Large intestine (tissue), 3 donors: ENCODE results near the gene PTPN14. TPM values are rescaled to one million over a fixed set of nuclear protein-coding genes. Genes with fewer than 3 reads are reported as not detected.
A peak's percentile ranks its signal among the peaks of the same experiment; 100 is the strongest.

Source experiments
- DNase-seq, 2 donors: peaks; one replicate each; pipeline versions ENCODE4 v3.0.0 to v3.0.0-alpha.2; 2013
- H3K27ac ChIP-seq: one replicate; pipeline ENCODE4 v1.5.1; 2013; ENCODE audit warnings: low read length
- H3K27me3 ChIP-seq: 2 replicates; pipeline ENCODE4 v1.6.1; 2013; ENCODE audit warnings: low read length; ENCODE audit not compliant: control insufficient read depth, insufficient read depth
- H3K36me3 ChIP-seq: 2 replicates; pipeline ENCODE4 v1.6.1; 2013; ENCODE audit warnings: low read length; ENCODE audit not compliant: control insufficient read depth, insufficient read depth
- H3K4me1 ChIP-seq: one replicate; pipeline ENCODE4 v1.6.1; 2013; ENCODE audit warnings: low read length; ENCODE audit not compliant: control insufficient read depth, insufficient read depth
- H3K4me3 ChIP-seq: one replicate; pipeline ENCODE4 v1.5.1; 2013; ENCODE audit warnings: low read length
- H3K9me3 ChIP-seq: one replicate; pipeline ENCODE4 v1.6.1; 2013; ENCODE audit warnings: mild to moderate bottlenecking, low read depth, low read length, moderate library complexity; ENCODE audit not compliant: control insufficient read depth
- WGBS: methylation state at CpG from one replicate; pipeline ENCODE4 v1.1.5; 2013; ENCODE audit warnings: low lambda C conversion rate; ENCODE audit not compliant: insufficient coverage; 5-methylcytosine and 5-hydroxymethylcytosine counted together
- polyA plus RNA-seq: library from polyadenylated mRNA; unstranded; fragments of 120-200 nt; gene quantifications from one replicate; pipeline ENCODE4 v1.2.1, GENCODE V29; 2013

PTPN14 gene
- polyA plus RNA-seq, 1 donor: 10.2 TPM

- 70% methylated on average over 2 of the region's 3 CpGs for WGBS
- Histone ChIP-seq H3K36me3 (no peaks in the 10 kb centered on the region), H3K4me3 (no peak overlapping the region), H3K27me3 (no peaks in the 10 kb centered on the region), H3K4me1 (no peaks in the 10 kb centered on the region), H3K27ac (no peak overlapping the region), H3K9me3 (no peaks in the 10 kb centered on the region)
- no peak for DNase-seq
These were observed 96.6 kb downstream of the PTPN14 start for GRCh38 chr1:214454569-214455396.

GRCh38 chr1:214453109-214453722, 98.2 kb downstream of the PTPN14 start:
- DNase-seq: no peak
- WGBS: no CpG with 5 or more reads among the region's 3 CpGs
- Histone ChIP-seq H3K9me3 (no peaks in the 10 kb centered on the region), H3K36me3 (no peaks in the 10 kb centered on the region), H3K4me1 (no peaks in the 10 kb centered on the region), H3K27ac (no peak overlapping the region), H3K4me3 (no peak overlapping the region), H3K27me3 (no peaks in the 10 kb centered on the region)

- no peaks in the 10 kb centered on the region for H3K27me3 ChIP-seq
- no peak overlapping the region for H3K4me3 ChIP-seq
- peaks cover 3% of the 10 kb centered on the region for H3K4me1 ChIP-seq
- no peak for DNase-seq
- no peaks in the 10 kb centered on the region for H3K36me3 ChIP-seq
- H3K9me3 ChIP-seq: no peaks in the 10 kb centered on the region
- no peak overlapping the region for H3K27ac ChIP-seq
- WGBS: 100% methylated on average over 1 of the region's 10 CpGs
These were observed 99.1 kb downstream of the PTPN14 start for GRCh38 chr1:214452152-214452784.

- no peaks in the 10 kb centered on the region for H3K36me3 ChIP-seq
- no peak overlapping the region for H3K27ac ChIP-seq
- H3K9me3 ChIP-seq: no peaks in the 10 kb centered on the region
- DNase-seq: no peak
- no CpG with 5 or more reads among the region's 4 CpGs for WGBS
- H3K4me3 ChIP-seq: no peak overlapping the region
- H3K4me1 ChIP-seq: peaks cover 4% of the 10 kb centered on the region
- H3K27me3 ChIP-seq: no peaks in the 10 kb centered on the region
These were observed 99.8 kb downstream of the PTPN14 start for GRCh38 chr1:214451596-214451995.

- WGBS: 100% methylated on average over 2 of the region's 3 CpGs
- Histone ChIP-seq H3K4me1 (peaks cover 4% of the 10 kb centered on the region), H3K36me3 (no peaks in the 10 kb centered on the region), H3K9me3 (no peaks in the 10 kb centered on the region), H3K27ac (no peak overlapping the region), H3K4me3 (no peak overlapping the region), H3K27me3 (no peaks in the 10 kb centered on the region)
- no peak for DNase-seq
These were observed 102.0 kb downstream of the PTPN14 start for GRCh38 chr1:214449371-214449770.

- no peak for DNase-seq
- WGBS: no CpG with 5 or more reads among the region's 2 CpGs
- Histone ChIP-seq H3K27ac (no peak overlapping the region), H3K9me3 (no peaks in the 10 kb centered on the region), H3K27me3 (no peaks in the 10 kb centered on the region), H3K4me1 (peaks cover 4% of the 10 kb centered on the region), H3K4me3 (no peak overlapping the region), H3K36me3 (no peaks in the 10 kb centered on the region)
These were observed 102.9 kb downstream of the PTPN14 start for GRCh38 chr1:214448536-214448935.

GRCh38 chr1:214447557-214447871, 103.9 kb downstream of the PTPN14 start:
- WGBS: 100% methylated on average over 1 of the region's 2 CpGs
- Histone ChIP-seq H3K36me3 (no peaks in the 10 kb centered on the region), H3K9me3 (no peaks in the 10 kb centered on the region), H3K4me3 (no peak overlapping the region), H3K27ac (no peak overlapping the region), H3K4me1 (peaks cover 4% of the 10 kb centered on the region), H3K27me3 (no peaks in the 10 kb centered on the region)
- DNase-seq: no peak

- Histone ChIP-seq H3K4me1 (peaks cover 4% of the 10 kb centered on the region), H3K27me3 (no peaks in the 10 kb centered on the region), H3K4me3 (no peak overlapping the region), H3K36me3 (no peaks in the 10 kb centered on the region), H3K27ac (no peak overlapping the region), H3K9me3 (no peaks in the 10 kb centered on the region)
- peak; percentile 31 to 53 for DNase-seq
- 44% methylated on average over 3 of the region's 8 CpGs for WGBS
These were observed 104.4 kb downstream of the PTPN14 start for GRCh38 chr1:214446772-214447556.

- 48% methylated on average over 2 of the region's 2 CpGs for WGBS
- Histone ChIP-seq H3K4me3 (no peak overlapping the region), H3K27ac (no peak overlapping the region), H3K27me3 (no peaks in the 10 kb centered on the region), H3K4me1 (peaks cover 4% of the 10 kb centered on the region), H3K36me3 (no peaks in the 10 kb centered on the region), H3K9me3 (no peaks in the 10 kb centered on the region)
- DNase-seq: peak in 1 of 2 donors; percentile 25
These were observed 105.4 kb downstream of the PTPN14 start for GRCh38 chr1:214445831-214446614.
